ENCODE measurements around the gene SIGLEC7.

DNA sequence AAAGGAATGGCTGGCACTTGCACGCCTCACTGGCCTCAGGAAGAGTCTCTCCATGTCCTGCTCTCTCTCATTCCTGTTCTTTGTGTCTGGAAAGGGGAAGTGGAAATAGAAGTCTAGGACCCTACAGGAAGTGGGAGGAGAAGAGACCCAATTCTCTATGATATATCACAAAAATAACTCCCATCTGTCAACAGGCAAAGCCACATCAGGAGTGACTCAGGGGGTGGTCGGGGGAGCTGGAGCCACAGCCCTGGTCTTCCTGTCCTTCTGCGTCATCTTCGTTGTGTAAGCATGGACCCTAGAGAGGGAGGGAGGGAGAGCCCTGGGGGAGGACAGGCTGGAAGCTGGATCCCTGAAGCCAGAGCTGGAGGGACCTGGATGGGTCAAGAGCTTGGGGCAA is 14.3 kb upstream of the SIGLEC7 start:
- TF ChIP-seq POLR2A (IDR thresholded peaks at IDR 0.05) = no peak
- TF ChIP-seq CTCF (IDR thresholded peaks at IDR 0.05) = no peak
